Fibroblast of lung (primary cell): ENCODE results near the gene NMBR.

ENCODE experiments used
- CTCF ChIP-seq, 2 donors: IDR thresholded peaks in 1 of 2; conservative IDR thresholded peaks in 1 of 2; 1 replicate in 1 of 2; 2 replicates in 1 of 2; pipeline ENCODE4 v1.5.1; 2011 to 2012; ENCODE audit warnings: low read length in 2 of 2, control low read depth in 1 of 2, inconsistent platforms in 1 of 2, low read depth in 1 of 2, mild to moderate bottlenecking in 1 of 2
- EZH2 ChIP-seq: IDR thresholded peaks from 2 replicates; pipeline ENCODE4 v1.5.1; 2012; ENCODE audit warnings: low read length, control low read depth, mild to moderate bottlenecking; ENCODE audit errors: missing control alignments

- TF ChIP-seq CTCF (conservative IDR thresholded peaks at IDR 0.05 in 1 of 2, IDR thresholded peaks at IDR 0.05 in 1 of 2; ENCODE audit: low read depth in 1 of 2, low read length in 2 of 2) (no peak), EZH2 (no peak)
These were observed 45.4 kb upstream of the NMBR start for GRCh38 chr6:142192343-142192742.
